ENCODE results near the gene LEMD2.

GRCh38 chr6:33728438-33728837 lies 60.5 kb downstream of the LEMD2 start:
- no peak for TF ChIP-seq CTCF (IDR thresholded peaks at IDR 0.05)
- TF ChIP-seq POLR2A (IDR thresholded peaks at IDR 0.05), result no peak
- TF ChIP-seq EP300 (IDR thresholded peaks at IDR 0.05), result no peak
- no peak for TF ChIP-seq POLR2AphosphoS5 (IDR thresholded peaks at IDR 0.05)

Measured in suprapubic skin (tissue), 4 donors.